WTC11 (cell line): ENCODE results near the gene TELO2. TPM values are rescaled to one million over a fixed set of nuclear protein-coding genes. Genes with fewer than 3 reads are reported as not detected.

Source experiments
- ATAC-seq: fragments of 200-7000 bp; cut with Tn5 transposase; 2 replicates; pipeline ENCODE4 v1.10.0; 2021; ENCODE audit warnings: mild to moderate bottlenecking, moderate library complexity
- CTCF ChIA-PET: fragments of 300-600 bp; sonication (Branson Sonifier 250); formaldehyde crosslinking; loops from one replicate; lab custom pipeline; 2021; ENCODE audit warnings: antibody characterized with exemption; lab: Charles Lee
- POLR2A ChIA-PET: fragments of 350-600 bp; sonication (Branson Sonifier 250); formaldehyde crosslinking; loops from one replicate; lab custom pipeline; 2021; ENCODE audit warnings: antibody characterized with exemption; lab: Charles Lee
- DNase-seq: peaks from one replicate; pipeline ENCODE4 v3.0.0; 2021; ENCODE audit warnings: low spot score
- H3K27ac Mint-ChIP-seq: 2 replicates; pipeline ENCODE4 v1.8.0; 2021; ENCODE audit warnings: mixed read lengths
- H3K27me3 Mint-ChIP-seq: 2 replicates; pipeline ENCODE4 v1.8.0; 2021; ENCODE audit warnings: low read depth, mild to moderate bottlenecking, moderate library complexity, mixed read lengths
- H3K36me3 Mint-ChIP-seq: 2 replicates; pipeline ENCODE4 v1.8.0; 2021; ENCODE audit warnings: mixed read lengths
- H3K4me1 Mint-ChIP-seq: 2 replicates; pipeline ENCODE4 v1.8.0; 2022; ENCODE audit warnings: mixed read lengths
- H3K4me3 Mint-ChIP-seq: 2 replicates; pipeline ENCODE4 v1.8.0; 2021; ENCODE audit warnings: mild to moderate bottlenecking, moderate library complexity, mixed read lengths
- H3K9me3 Mint-ChIP-seq: 2 replicates; pipeline ENCODE4 v1.8.0; 2021; ENCODE audit warnings: mixed read lengths
- ESRRA ChIP-seq: sonication (generic); formaldehyde crosslinking; IDR thresholded peaks from 2 replicates; pipeline ENCODE4 v1.8.1; 2022; ENCODE audit warnings: mild to moderate bottlenecking, missing genetic modification reagents, borderline replicate concordance
- ETV6 ChIP-seq: sonication (generic); formaldehyde crosslinking; IDR thresholded peaks from 2 replicates; pipeline ENCODE4 v1.8.1; 2022; ENCODE audit warnings: mild to moderate bottlenecking, missing genetic modification reagents
- TP53 ChIP-seq: sonication (generic); formaldehyde crosslinking; IDR thresholded peaks from 2 replicates; pipeline ENCODE4 v1.8.1; 2023; ENCODE audit warnings: mild to moderate bottlenecking, missing genetic modification reagents
- total RNA-seq: library from RNA; stranded (reverse); gene quantifications from 3 replicates; pipeline ENCODE4 v1.2.3, GENCODE V29; 2021
- TF ChIP-seq, protein P1 (sequence below): sonication (generic); formaldehyde crosslinking; IDR thresholded peaks from 2 replicates; pipeline ENCODE4 v1.8.1; 2023; ENCODE audit warnings: mild to moderate bottlenecking, missing genetic modification reagents
- TF ChIP-seq, protein P2 (sequence below): sonication (generic); formaldehyde crosslinking; IDR thresholded peaks from 2 replicates; pipeline ENCODE4 v1.8.0; 2022; ENCODE audit warnings: mild to moderate bottlenecking, missing genetic modification reagents
- TF ChIP-seq, protein P3 (sequence below): sonication (generic); formaldehyde crosslinking; IDR thresholded peaks from 2 replicates; pipeline ENCODE4 v1.8.1; 2022; ENCODE audit warnings: low read depth, missing genetic modification reagents, borderline replicate concordance
- TF ChIP-seq, protein P4 (sequence below): sonication (generic); formaldehyde crosslinking; conservative IDR thresholded peaks from 2 replicates; pipeline ENCODE4 v1.8.1; 2023; ENCODE audit warnings: mild to moderate bottlenecking, low read depth, missing genetic modification reagents, moderate library complexity
- TF ChIP-seq, protein P5 (sequence below): sonication (generic); formaldehyde crosslinking; conservative IDR thresholded peaks from 2 replicates; pipeline ENCODE4 v1.8.1; 2022; ENCODE audit warnings: mild to moderate bottlenecking, missing genetic modification reagents
- TF ChIP-seq, protein P6 (sequence below): sonication (generic); formaldehyde crosslinking; IDR thresholded peaks from 2 replicates; pipeline ENCODE4 v1.8.0; 2023; ENCODE audit warnings: mild to moderate bottlenecking, missing genetic modification reagents

The TELO2 gene
- total RNA-seq, 1 experiment from 2014 or later, result 86.7 TPM

DNA sequence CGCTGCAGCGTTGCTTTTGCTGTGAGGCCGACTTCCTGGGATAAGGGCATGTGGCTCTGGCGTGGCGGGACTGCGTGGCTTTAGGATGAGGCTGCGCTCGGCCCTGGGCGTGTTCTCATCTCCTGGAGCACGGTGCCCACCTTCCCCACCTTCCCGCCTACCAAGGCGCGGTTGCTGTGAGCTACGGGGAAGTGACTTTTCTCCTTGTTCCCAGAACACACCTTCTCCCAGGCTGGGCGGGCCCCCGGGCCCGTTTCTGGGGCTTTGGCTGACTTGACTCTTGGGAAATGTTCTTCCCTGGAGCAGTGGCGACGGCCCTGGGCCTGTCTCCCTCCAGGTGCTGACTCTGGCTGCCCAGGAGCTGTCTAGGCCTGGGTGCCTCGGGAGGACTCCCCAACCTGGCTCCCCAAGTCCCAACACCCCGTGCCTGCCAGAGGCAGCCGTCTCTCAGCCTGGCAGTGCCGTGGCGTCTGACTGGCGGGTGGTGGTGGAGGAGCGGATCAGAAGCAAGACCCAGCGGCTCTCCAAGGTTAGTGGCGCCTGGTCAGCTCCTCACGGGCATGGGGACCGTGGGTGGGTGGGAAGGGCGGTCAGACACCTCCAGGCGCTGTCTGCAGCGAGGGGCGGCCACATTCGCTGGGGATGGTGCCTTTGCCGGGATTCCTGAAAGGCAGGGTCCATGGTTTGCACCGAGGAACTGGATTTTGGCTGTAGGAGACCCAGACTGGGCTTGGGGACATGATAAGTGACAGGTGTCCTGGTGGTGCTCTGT is 12.1 kb downstream of the TELO2 start (continued):
- TF ChIP-seq, protein P1, sequence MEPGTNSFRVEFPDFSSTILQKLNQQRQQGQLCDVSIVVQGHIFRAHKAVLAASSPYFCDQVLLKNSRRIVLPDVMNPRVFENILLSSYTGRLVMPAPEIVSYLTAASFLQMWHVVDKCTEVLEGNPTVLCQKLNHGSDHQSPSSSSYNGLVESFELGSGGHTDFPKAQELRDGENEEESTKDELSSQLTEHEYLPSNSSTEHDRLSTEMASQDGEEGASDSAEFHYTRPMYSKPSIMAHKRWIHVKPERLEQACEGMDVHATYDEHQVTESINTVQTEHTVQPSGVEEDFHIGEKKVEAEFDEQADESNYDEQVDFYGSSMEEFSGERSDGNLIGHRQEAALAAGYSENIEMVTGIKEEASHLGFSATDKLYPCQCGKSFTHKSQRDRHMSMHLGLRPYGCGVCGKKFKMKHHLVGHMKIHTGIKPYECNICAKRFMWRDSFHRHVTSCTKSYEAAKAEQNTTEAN (CRISPR knock-in tag), result no peak
- TF ChIP-seq, protein P2, sequence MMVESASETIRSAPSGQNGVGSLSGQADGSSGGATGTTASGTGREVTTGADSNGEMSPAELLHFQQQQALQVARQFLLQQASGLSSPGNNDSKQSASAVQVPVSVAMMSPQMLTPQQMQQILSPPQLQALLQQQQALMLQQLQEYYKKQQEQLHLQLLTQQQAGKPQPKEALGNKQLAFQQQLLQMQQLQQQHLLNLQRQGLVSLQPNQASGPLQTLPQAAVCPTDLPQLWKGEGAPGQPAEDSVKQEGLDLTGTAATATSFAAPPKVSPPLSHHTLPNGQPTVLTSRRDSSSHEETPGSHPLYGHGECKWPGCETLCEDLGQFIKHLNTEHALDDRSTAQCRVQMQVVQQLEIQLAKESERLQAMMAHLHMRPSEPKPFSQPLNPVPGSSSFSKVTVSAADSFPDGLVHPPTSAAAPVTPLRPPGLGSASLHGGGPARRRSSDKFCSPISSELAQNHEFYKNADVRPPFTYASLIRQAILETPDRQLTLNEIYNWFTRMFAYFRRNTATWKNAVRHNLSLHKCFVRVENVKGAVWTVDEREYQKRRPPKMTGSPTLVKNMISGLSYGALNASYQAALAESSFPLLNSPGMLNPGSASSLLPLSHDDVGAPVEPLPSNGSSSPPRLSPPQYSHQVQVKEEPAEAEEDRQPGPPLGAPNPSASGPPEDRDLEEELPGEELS (CRISPR knock-in tag), result no peak
- TF ChIP-seq, protein P3, sequence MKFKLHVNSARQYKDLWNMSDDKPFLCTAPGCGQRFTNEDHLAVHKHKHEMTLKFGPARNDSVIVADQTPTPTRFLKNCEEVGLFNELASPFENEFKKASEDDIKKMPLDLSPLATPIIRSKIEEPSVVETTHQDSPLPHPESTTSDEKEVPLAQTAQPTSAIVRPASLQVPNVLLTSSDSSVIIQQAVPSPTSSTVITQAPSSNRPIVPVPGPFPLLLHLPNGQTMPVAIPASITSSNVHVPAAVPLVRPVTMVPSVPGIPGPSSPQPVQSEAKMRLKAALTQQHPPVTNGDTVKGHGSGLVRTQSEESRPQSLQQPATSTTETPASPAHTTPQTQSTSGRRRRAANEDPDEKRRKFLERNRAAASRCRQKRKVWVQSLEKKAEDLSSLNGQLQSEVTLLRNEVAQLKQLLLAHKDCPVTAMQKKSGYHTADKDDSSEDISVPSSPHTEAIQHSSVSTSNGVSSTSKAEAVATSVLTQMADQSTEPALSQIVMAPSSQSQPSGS (CRISPR knock-in tag), result no peak
- TF ChIP-seq, protein P4, sequence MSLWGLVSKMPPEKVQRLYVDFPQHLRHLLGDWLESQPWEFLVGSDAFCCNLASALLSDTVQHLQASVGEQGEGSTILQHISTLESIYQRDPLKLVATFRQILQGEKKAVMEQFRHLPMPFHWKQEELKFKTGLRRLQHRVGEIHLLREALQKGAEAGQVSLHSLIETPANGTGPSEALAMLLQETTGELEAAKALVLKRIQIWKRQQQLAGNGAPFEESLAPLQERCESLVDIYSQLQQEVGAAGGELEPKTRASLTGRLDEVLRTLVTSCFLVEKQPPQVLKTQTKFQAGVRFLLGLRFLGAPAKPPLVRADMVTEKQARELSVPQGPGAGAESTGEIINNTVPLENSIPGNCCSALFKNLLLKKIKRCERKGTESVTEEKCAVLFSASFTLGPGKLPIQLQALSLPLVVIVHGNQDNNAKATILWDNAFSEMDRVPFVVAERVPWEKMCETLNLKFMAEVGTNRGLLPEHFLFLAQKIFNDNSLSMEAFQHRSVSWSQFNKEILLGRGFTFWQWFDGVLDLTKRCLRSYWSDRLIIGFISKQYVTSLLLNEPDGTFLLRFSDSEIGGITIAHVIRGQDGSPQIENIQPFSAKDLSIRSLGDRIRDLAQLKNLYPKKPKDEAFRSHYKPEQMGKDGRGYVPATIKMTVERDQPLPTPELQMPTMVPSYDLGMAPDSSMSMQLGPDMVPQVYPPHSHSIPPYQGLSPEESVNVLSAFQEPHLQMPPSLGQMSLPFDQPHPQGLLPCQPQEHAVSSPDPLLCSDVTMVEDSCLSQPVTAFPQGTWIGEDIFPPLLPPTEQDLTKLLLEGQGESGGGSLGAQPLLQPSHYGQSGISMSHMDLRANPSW (CRISPR knock-in tag), result no peak
- TF ChIP-seq ETV6 (CRISPR knock-in tag), result no peak
- no peak for TF ChIP-seq TP53 (CRISPR knock-in tag)
- TF ChIP-seq, protein P5, sequence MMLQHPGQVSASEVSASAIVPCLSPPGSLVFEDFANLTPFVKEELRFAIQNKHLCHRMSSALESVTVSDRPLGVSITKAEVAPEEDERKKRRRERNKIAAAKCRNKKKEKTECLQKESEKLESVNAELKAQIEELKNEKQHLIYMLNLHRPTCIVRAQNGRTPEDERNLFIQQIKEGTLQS (CRISPR knock-in tag), result no peak

DNA sequence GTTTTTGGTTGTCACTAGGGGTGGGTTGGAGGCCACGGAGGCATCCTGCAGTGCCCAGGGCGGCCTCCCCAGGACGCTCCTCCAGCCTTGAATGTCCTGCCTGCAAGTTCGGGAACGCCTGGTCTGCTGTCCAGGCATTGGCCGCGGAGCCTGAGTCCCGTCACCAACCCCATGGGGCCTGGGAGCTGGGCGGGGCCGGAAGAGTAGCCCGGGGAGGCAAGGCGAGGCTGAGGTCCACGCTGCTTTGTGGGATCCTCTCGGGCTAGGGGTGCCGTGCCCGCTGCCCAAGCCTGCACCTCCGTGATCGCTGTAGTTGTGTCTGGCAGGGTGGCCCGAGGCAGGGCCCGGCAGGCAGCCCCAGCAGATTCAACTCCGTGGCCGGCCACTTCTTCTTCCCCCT is 12.8 kb downstream of the TELO2 start:
- Mint-ChIP-seq H3K4me3 (no peak overlapping the region), H3K27me3 (no peaks in the 10 kb centered on the region), H3K4me1 (no peaks in the 10 kb centered on the region), H3K9me3 (no peaks in the 10 kb centered on the region), H3K36me3 (peaks cover 17% of the 10 kb centered on the region), H3K27ac (no peak overlapping the region)
- no peak for DNase-seq
- no peak for TF ChIP-seq ESRRA
- TF ChIP-seq, protein P6, sequence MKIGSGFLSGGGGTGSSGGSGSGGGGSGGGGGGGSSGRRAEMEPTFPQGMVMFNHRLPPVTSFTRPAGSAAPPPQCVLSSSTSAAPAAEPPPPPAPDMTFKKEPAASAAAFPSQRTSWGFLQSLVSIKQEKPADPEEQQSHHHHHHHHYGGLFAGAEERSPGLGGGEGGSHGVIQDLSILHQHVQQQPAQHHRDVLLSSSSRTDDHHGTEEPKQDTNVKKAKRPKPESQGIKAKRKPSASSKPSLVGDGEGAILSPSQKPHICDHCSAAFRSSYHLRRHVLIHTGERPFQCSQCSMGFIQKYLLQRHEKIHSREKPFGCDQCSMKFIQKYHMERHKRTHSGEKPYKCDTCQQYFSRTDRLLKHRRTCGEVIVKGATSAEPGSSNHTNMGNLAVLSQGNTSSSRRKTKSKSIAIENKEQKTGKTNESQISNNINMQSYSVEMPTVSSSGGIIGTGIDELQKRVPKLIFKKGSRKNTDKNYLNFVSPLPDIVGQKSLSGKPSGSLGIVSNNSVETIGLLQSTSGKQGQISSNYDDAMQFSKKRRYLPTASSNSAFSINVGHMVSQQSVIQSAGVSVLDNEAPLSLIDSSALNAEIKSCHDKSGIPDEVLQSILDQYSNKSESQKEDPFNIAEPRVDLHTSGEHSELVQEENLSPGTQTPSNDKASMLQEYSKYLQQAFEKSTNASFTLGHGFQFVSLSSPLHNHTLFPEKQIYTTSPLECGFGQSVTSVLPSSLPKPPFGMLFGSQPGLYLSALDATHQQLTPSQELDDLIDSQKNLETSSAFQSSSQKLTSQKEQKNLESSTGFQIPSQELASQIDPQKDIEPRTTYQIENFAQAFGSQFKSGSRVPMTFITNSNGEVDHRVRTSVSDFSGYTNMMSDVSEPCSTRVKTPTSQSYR (CRISPR knock-in tag), result no peak
- POLR2A ChIA-PET, result no interaction called here
- CTCF ChIA-PET, result no interaction called here
- ATAC-seq, result no peak
